Right ventricle myocardium superior (tissue), 1 donor: ENCODE data around the gene PMS2. TPM values are rescaled to one million over a fixed set of nuclear protein-coding genes. Genes with fewer than 3 reads are reported as not detected.
"Not testable (repeated sequence)": the region's sequence is repeated elsewhere in the genome, so short reads cannot be mapped to it uniquely, and the experiment has no call there.

Experiments used
- ATAC-seq: fragments of 200-7000 bp; cut with Tn5 transposase; one replicate; pipeline ENCODE4 v1.9.1; 2020; ENCODE audit warnings: mild to moderate bottlenecking; ENCODE audit not compliant: poor library complexity
- DNase-seq: peaks from one replicate; pipeline ENCODE4 v3.0.0-alpha.2; 2020
- intact Hi-C: fragments of 100-400 bp; cut with DNase I; formaldehyde crosslinking; loops from one replicate; pipeline ENCODE4 v1.11.2; 2022
- long read RNA-seq: library from polyadenylated mRNA; unstranded; transcript quantifications from one replicate; pipeline ENCODE4 v2.0.0, GENCODE V29; 2021
- total RNA-seq: library from RNA; stranded (reverse); fragmentation: NEBNext Ultra II Directional; extraction: Animal tissue kit (Norgen Biotek cat#: 25700); gene quantifications from one replicate; pipeline ENCODE4 v1.2.1, GENCODE V29; 2021
- donor health status: DM: no; HTN: yes; CAD: no; lungs with severe emphysema.

The PMS2 gene
- 5.2 TPM for total RNA-seq
- long read RNA-seq, partial matches to known transcripts = 1 of 7 reads
- long read RNA-seq, other reads (novel, unspliced or antisense) = 2 of 7 reads

- ATAC-seq (peak; percentile 98), DNase-seq (peak; percentile 98)
- intact Hi-C loops = no loop called here
Observed at GRCh38 chr7:6008668-6009611, at the start of gene PMS2, which contains the start of gene AIMP2. PMS2 (minus strand) TSS chr7:6009049; CDS start chr7:6009019, 30 bp downstream. AIMP2 (plus strand) TSS chr7:6009272; CDS start chr7:6009364, 92 bp downstream.

- DNase-seq (no peak), ATAC-seq (no peak)
- intact Hi-C loops = no loop called here
Observed at GRCh38 chr7:6057316-6058129, 48.7 kb upstream of the PMS2 start.

GRCh38 chr7:6056616-6057015 lies 47.8 kb upstream of the PMS2 start:
- DNase-seq (no peak), ATAC-seq (no peak)
- intact Hi-C loops = no loop called here

GRCh38 chr7:6051185-6051584 lies 42.3 kb upstream of the PMS2 start:
- intact Hi-C loops, DNase-seq, ATAC-seq: not testable (repeated sequence)

GRCh38 chr7:6049780-6050179 lies 40.9 kb upstream of the PMS2 start:
- peak; percentile 71 for ATAC-seq
- intact Hi-C loops = no loop called here
- DNase-seq = no peak

- ATAC-seq (no peak), DNase-seq (no peak)
- intact Hi-C loops = no loop called here
Observed at GRCh38 chr7:6035686-6036085, 26.8 kb upstream of the PMS2 start.

GRCh38 chr7:6035165-6035564 lies 26.3 kb upstream of the PMS2 start:
- no peak for DNase-seq
- intact Hi-C loops = no loop called here
- no peak for ATAC-seq

GRCh38 chr7:6032641-6033040 lies 23.8 kb upstream of the PMS2 start:
- intact Hi-C loops = no loop called here
- ATAC-seq (no peak), DNase-seq (no peak)

GRCh38 chr7:6032167-6032566 lies 23.3 kb upstream of the PMS2 start:
- intact Hi-C loops = no loop called here
- ATAC-seq = peak; percentile 63
- no peak for DNase-seq

GRCh38 chr7:6031567-6031966 lies 22.7 kb upstream of the PMS2 start:
- intact Hi-C loops = no loop called here
- DNase-seq (no peak), ATAC-seq (no peak)

- intact Hi-C loops = no loop called here
- ATAC-seq = no peak
- DNase-seq = no peak
Observed at GRCh38 chr7:6030988-6031387, 22.1 kb upstream of the PMS2 start, which contains the start of gene ANKRD61. ANKRD61 (plus strand) TSS chr7:6031376; CDS start chr7:6031376, 0 bp downstream.

GRCh38 chr7:6028563-6028962 lies 19.7 kb upstream of the PMS2 start:
- DNase-seq = no peak
- no peak for ATAC-seq
- intact Hi-C loops = no loop called here

- intact Hi-C loops = no loop called here
- DNase-seq (no peak), ATAC-seq (no peak)
Observed at GRCh38 chr7:6027806-6028365, 19.0 kb upstream of the PMS2 start.

- no peak for DNase-seq
- ATAC-seq = peak; percentile 46
- intact Hi-C loops = no loop called here
Observed at GRCh38 chr7:6026820-6027311, 18.0 kb upstream of the PMS2 start.

- DNase-seq (peak; percentile 84), ATAC-seq (peak; percentile 92)
- intact Hi-C loops = no loop called here
Observed at GRCh38 chr7:6026011-6026819, 17.4 kb upstream of the PMS2 start.

- ATAC-seq (no peak), DNase-seq (no peak)
- intact Hi-C loops = no loop called here
Observed at GRCh38 chr7:6023974-6024435, 15.2 kb upstream of the PMS2 start.

- intact Hi-C loops = no loop called here
- DNase-seq (no peak), ATAC-seq (no peak)
Observed at GRCh38 chr7:6022707-6023106, 13.9 kb upstream of the PMS2 start.
